ENCODE data around the gene SYNJ2. TPM values are rescaled to one million over a fixed set of nuclear protein-coding genes. Genes with fewer than 3 reads are reported as not detected.

The SYNJ2 gene
- polyA plus RNA-seq, 1 donor from 2014 or later: 0.12 TPM

- no peak overlapping the region for H3K4me3 ChIP-seq (ENCODE audit: low read length)
- no peak overlapping the region for H2AFZ ChIP-seq (ENCODE audit: low read depth, low read length)
- no peaks in the 10 kb centered on the region for H3K79me2 ChIP-seq (replicated peaks; ENCODE audit: insufficient read depth, low read length)
- H3F3A ChIP-seq (ENCODE audit: insufficient read depth, low read length, poor library complexity, severe bottlenecking): no peaks in the 10 kb centered on the region
- no peaks in the 10 kb centered on the region for H3K9me2 ChIP-seq (ENCODE audit: insufficient read depth, low read length)
- H3K9me3 ChIP-seq (ENCODE audit: low read length): no peaks in the 10 kb centered on the region
- no peaks in the 10 kb centered on the region for H4K20me1 ChIP-seq (ENCODE audit: insufficient read depth)
- no peak overlapping the region for H3K9ac ChIP-seq (ENCODE audit: low read length)
- no peak overlapping the region for H3K4me2 ChIP-seq (ENCODE audit: low read length)
- H3K36me3 ChIP-seq (ENCODE audit: insufficient read depth, low read length): no peaks in the 10 kb centered on the region
- TF ChIP-seq MXI1 (conservative IDR thresholded peaks at IDR 0.05; ENCODE audit: poor library complexity, severe bottlenecking) (no peak), REST (IDR thresholded peaks at IDR 0.05; ENCODE audit: borderline replicate concordance) (no peak), EP300 (conservative IDR thresholded peaks at IDR 0.05; ENCODE audit: poor library complexity, severe bottlenecking) (no peak), EZH2 (IDR thresholded peaks at IDR 0.05; ENCODE audit: borderline replicate concordance, insufficient read depth, low read length, poor library complexity, severe bottlenecking) (no peak), RAD21 (conservative IDR thresholded peaks at IDR 0.05) (no peak), SMC3 (conservative IDR thresholded peaks at IDR 0.05; ENCODE audit: poor library complexity) (no peak), TAF1 (IDR thresholded peaks at IDR 0.05; ENCODE audit: low read depth) (no peak), POLR2AphosphoS5 (IDR thresholded peaks at IDR 0.05) (no peak)
- TF ChIP-seq, protein P1, sequence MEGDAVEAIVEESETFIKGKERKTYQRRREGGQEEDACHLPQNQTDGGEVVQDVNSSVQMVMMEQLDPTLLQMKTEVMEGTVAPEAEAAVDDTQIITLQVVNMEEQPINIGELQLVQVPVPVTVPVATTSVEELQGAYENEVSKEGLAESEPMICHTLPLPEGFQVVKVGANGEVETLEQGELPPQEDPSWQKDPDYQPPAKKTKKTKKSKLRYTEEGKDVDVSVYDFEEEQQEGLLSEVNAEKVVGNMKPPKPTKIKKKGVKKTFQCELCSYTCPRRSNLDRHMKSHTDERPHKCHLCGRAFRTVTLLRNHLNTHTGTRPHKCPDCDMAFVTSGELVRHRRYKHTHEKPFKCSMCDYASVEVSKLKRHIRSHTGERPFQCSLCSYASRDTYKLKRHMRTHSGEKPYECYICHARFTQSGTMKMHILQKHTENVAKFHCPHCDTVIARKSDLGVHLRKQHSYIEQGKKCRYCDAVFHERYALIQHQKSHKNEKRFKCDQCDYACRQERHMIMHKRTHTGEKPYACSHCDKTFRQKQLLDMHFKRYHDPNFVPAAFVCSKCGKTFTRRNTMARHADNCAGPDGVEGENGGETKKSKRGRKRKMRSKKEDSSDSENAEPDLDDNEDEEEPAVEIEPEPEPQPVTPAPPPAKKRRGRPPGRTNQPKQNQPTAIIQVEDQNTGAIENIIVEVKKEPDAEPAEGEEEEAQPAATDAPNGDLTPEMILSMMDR (IDR thresholded peaks at IDR 0.05; ENCODE audit: poor library complexity, severe bottlenecking): no peak
- no peak overlapping the region for H3K27ac ChIP-seq (ENCODE audit: low read length)
- no peaks in the 10 kb centered on the region for H3K27me3 ChIP-seq (ENCODE audit: insufficient read depth, low read depth, low read length)
Measured at GRCh38 chr6:157991067-157991432, 9.4 kb downstream of the SYNJ2 start.

DNA sequence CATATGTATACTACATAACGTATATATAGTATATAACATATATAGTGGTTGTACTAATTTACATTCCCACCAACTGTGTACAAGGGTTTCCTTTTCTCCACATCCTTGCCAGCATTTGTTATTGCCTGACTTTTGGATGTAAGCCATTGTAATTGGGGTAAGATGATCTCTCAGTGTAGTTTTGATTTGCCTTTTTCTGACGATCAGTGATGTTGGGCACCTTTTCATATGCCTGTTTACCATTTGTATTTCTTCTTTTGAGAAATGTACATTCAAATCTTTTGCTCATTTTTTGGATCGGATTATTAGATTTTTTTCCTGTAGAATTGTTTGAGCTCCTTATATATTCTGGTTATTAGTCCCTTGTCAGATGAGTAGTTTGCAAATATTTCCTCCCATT lies 11.4 kb downstream of the SYNJ2 start:
- H4K20me1 ChIP-seq (ENCODE audit: insufficient read depth): no peaks in the 10 kb centered on the region
- H3F3A ChIP-seq (ENCODE audit: insufficient read depth, low read length, poor library complexity, severe bottlenecking): no peaks in the 10 kb centered on the region
- no peak overlapping the region for H3K27ac ChIP-seq (ENCODE audit: low read length)
- H3K79me2 ChIP-seq (replicated peaks; ENCODE audit: insufficient read depth, low read length): no peaks in the 10 kb centered on the region
- no peak overlapping the region for H3K4me2 ChIP-seq (ENCODE audit: low read length)
- no peaks in the 10 kb centered on the region for H3K9me2 ChIP-seq (ENCODE audit: insufficient read depth, low read length)
- no peak overlapping the region for H3K4me3 ChIP-seq (ENCODE audit: low read length)
- H3K9ac ChIP-seq (ENCODE audit: low read length): no peak overlapping the region
- TF ChIP-seq MXI1 (conservative IDR thresholded peaks at IDR 0.05; ENCODE audit: poor library complexity, severe bottlenecking): no peak
- TF ChIP-seq, protein P1 (IDR thresholded peaks at IDR 0.05; ENCODE audit: poor library complexity, severe bottlenecking): no peak
- no peak for TF ChIP-seq REST (IDR thresholded peaks at IDR 0.05; ENCODE audit: borderline replicate concordance)
- TF ChIP-seq POLR2AphosphoS5 (IDR thresholded peaks at IDR 0.05): no peak
- no peak for TF ChIP-seq TAF1 (IDR thresholded peaks at IDR 0.05; ENCODE audit: low read depth)
- TF ChIP-seq EZH2 (IDR thresholded peaks at IDR 0.05; ENCODE audit: borderline replicate concordance, insufficient read depth, low read length, poor library complexity, severe bottlenecking): no peak
- TF ChIP-seq EP300 (conservative IDR thresholded peaks at IDR 0.05; ENCODE audit: poor library complexity, severe bottlenecking): no peak
- no peak for TF ChIP-seq RAD21 (conservative IDR thresholded peaks at IDR 0.05)
- no peaks in the 10 kb centered on the region for H3K27me3 ChIP-seq (ENCODE audit: insufficient read depth, low read depth, low read length)
- no peaks in the 10 kb centered on the region for H3K9me3 ChIP-seq (ENCODE audit: low read length)
- H3K36me3 ChIP-seq (ENCODE audit: insufficient read depth, low read length): no peaks in the 10 kb centered on the region
- H2AFZ ChIP-seq (ENCODE audit: low read depth, low read length): no peak overlapping the region

All from neural cell (in vitro differentiated cells).